Sciatic nerve (tissue), 2 donors: ENCODE data around the gene LDB3. TPM values are rescaled to one million over a fixed set of nuclear protein-coding genes. Genes with fewer than 3 reads are reported as not detected.

Experiments used
- ATAC-seq: fragments of 200-7000 bp; cut with Tn5 transposase; one replicate; pipeline ENCODE4 v1.9.1; 2020; ENCODE audit warnings: mild to moderate bottlenecking, moderate library complexity
- DNase-seq: peaks from one replicate; pipeline ENCODE4 v3.0.0-alpha.2; 2020; ENCODE audit warnings: low spot score
- intact Hi-C: fragments of 100-400 bp; cut with DNase I; formaldehyde crosslinking; loops from one replicate; pipeline ENCODE4 v1.14.2; 2022
- total RNA-seq: library from RNA; stranded (reverse); fragmentation: NEBNext Ultra II Directional; extraction: Animal tissue kit (Norgen Biotek cat#: 25700); gene quantifications from one replicate; pipeline ENCODE4 v1.2.1, GENCODE V29; 2021
- donor health status: DM: no; HTN: no; CAD: no.
- donor health status: DM: no; HTN: no; CAD: no.

Gene LDB3
- total RNA-seq, 1 donor from 2014 or later = 4.9 TPM

DNA sequence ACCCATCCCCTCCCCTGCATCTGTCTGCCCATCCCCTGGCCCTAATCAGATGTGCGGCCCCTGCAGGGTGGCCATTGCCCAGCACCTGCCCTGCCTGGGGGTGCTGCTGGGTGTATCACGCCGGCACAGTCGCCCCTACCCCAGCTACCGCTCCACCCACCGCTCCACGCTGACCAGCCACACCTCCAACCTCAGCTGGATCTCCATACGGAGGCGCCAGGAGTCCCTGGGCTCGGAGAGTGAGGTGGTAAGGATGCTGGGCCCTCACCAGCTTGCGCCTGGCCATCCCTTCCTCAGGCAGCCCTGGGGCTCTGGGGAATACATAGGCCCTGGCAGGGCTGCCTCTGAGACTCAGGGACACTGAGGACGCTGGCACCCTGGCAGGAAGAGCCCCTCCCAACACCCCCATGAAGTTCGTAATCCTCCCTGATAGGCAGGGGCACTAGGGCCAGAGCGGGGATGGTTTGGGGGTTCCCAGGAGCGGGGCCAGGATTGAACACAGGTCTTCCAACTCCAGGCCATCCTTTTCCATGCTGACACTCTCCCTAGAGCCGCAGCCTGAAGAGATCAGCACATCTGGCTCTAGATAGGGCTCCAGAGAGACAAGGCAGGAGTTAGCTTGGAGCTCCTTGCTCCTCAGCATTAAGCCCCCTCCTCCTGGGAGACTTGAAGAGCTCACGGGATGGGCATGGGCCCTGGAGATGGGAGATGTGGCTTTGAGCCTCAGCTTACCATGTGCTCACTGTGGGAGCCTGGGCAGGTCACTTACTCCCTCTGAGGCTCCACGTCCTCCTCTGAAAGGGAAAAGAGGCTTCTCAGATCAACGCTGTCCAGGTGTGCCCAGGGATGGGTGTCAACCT lies 5.9 kb upstream of the LDB3 start:
- intact Hi-C loops = no loop called here
- ATAC-seq (no peak), DNase-seq (no peak)

DNA sequence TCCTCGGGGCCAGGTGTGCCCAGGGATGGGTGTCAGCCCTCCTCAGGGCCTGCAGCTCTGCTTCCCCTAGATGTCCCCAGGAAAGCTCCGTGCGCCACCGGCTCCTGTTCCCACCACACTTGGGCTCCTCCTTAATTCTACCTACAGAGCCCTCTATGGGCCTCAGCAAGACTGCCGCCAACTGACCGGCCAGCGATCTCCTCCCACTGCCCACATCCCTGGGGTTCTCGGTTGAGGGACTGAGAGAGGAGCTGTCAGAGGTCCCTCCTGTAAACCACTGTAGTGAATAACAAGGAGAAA lies 5.3 kb upstream of the LDB3 start:
- DNase-seq (no peak), ATAC-seq (no peak)
- intact Hi-C loops = no loop called here

DNA sequence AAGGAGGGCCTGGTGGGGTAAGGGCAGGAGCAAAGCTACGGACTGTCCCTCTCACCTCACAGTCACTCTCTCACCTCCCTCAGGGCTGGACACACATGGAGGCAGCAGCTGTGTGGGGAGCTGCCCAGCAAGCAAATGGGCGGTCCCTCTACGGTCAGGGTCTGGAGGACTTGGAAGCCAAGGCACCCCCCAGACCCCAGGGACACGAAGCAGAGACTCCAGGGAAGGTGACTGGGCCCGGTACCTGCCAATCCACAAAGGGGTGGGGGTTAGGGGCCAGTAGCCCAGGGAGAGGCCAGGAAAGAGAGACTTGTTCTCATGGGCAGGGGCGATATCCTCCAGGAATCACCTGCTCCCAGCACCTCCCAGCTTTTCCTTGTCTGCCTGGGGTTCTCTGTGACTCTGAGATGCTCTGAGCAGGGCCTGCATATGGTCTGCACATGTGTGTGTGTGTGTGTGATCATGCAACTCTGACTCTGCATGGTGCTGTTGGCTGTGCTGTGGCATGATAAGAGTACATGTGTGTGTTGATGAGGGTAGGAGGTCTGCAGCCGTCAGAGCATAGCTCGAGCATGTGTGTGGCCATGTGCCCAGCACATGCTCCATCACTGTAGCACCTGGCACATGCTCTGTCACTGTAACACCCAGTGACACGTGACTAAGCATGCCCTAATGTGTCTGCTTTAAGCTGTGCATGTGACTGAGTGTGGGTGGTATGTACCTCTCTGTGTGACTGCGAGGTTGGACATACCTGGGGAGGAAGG lies 4.6 kb upstream of the LDB3 start:
- intact Hi-C loops = no loop called here
- DNase-seq = no peak
- no peak for ATAC-seq

DNA sequence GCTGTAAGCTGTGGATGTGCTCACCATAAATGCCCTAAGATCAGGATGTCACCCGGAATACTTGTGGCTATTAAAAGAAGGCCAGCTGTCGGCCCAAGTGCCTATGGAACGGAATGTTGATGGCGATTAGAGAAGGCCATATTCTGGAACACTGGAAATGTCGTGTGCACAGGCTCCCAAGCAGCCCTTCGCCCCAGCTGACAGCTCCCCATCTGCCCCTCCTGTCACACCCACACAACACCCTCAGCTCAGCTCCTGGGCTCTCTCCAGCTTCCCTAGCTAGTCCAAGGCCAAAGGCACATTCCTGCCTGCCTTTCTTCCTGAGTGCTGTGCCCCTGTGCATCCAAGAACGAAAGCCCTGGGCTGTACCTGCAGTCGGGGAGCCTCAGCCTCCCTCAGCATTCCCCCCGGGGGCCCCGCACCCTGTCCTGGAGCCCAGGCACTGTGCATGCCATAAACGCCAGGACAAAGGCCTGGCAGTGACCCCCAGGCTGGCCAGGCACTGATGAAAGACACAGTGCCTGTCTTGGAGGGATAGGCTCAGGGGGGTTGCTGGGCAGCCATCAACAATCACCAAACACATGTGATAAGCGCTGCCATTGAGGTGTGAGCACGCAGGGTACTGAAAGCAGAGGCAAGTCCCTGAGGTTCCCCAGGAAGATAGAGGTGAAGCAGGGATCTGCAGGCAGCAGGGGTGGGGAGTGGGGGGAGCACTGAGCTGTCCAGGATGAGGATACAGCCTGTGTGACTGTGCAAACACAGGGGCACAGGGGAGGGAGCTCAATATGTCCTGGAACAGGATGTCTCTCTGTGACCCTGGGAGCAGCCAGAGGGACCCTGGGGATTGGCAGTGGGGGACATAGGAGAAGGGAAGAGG lies 3.7 kb upstream of the LDB3 start:
- DNase-seq (no peak), ATAC-seq (peak; percentile 6)
- intact Hi-C loops = no loop called here

DNA sequence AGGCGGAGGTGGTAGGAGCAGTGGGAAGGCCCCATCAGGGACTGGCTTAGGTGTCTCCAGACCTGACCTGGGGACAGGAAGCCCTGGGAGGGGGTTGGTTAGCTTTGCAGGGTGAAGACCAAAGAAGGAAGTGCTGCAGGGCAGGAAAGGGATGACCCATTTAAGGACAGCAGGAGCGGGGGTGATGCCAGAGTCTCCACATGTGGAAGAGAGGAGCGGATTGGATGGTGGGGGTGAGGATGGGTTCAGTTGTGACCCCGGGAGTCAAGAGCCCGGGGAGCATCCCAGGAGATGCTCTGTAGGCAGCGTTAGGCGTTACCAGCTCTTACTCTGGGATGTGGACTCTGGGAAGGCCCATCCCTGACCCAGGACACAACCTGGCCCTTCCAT lies 3.1 kb upstream of the LDB3 start:
- ATAC-seq = no peak
- intact Hi-C loops = no loop called here
- DNase-seq = no peak

DNA sequence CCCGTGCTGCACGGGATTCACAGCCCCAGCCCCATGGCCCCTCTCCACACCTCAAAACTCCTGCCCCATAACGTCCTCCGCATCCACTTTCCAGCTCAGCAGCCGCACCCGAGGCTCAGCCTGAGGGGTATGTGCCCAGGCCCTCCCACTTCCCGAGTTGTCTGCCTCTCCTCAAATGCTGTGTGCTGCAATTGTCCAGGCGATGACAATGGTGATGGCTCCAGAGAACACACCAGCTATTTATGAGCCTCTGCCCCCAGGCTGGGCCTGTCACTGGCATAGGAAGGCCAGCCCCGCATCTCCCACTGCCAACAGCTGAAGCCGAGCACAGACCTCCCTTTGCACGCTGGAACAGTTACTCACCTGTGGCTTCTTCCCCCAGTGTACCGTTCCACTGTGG lies 2.4 kb upstream of the LDB3 start:
- DNase-seq (no peak), ATAC-seq (no peak)
- intact Hi-C loops = no loop called here

DNA sequence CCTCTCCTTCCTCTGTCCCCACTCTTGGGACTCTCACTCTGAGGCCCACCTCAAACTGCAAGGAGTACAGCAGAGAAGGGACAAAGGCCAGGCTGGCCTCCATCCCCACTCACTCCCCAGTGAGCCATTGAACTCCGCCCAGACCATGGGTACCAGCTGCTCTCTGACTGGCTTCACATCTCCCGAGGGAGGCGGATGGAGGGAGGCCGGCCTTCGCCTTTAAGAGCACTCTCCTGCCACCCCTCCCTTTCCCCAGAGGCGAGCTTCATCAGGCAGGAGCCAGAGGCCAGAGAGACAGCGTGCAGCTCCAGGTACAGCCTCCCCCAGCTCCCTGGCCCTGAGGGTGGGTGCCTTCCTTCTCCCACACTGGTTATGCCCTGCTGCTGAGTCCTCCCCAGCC lies 1.8 kb upstream of the LDB3 start:
- no peak for DNase-seq
- ATAC-seq = no peak
- intact Hi-C loops = no loop called here

DNA sequence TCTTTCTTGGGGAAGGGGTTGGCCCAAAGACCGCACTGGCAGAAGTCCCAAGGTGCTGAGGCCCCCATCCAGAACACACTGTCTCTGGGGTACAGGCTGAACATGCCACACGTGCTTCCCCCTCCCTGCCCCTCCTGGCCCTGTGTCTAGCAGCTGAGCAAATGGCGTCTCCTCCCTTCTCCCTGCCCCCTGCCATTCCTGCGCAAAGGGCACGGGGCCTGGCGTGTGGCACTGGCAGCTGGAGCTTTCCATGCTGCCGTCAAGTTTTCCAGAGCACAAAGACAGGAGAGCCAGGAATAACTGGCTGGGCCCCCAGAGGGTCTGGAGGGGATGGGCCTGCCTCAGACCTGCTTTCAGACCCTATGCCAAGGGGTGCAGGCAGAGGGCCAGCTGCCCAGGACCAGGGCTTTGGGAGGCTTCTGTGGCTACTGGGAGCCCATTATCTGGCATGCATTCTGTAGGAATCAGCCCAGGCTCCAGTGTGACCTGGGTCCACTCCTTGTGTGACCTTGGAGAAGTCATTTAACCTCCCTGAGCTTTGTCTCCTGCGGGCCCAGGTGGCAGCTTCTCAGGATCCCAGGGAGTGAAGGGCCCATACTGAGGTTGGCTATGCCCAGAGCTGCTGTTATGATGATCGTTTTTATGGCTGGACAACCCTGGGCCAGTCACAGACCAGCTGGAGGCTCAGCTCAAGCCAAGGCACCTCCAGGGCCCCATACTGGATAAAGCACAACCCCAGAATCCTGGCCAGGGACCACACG lies 710 bp upstream of the LDB3 start:
- intact Hi-C loops = no loop called here
- DNase-seq (no peak), ATAC-seq (no peak)

DNA sequence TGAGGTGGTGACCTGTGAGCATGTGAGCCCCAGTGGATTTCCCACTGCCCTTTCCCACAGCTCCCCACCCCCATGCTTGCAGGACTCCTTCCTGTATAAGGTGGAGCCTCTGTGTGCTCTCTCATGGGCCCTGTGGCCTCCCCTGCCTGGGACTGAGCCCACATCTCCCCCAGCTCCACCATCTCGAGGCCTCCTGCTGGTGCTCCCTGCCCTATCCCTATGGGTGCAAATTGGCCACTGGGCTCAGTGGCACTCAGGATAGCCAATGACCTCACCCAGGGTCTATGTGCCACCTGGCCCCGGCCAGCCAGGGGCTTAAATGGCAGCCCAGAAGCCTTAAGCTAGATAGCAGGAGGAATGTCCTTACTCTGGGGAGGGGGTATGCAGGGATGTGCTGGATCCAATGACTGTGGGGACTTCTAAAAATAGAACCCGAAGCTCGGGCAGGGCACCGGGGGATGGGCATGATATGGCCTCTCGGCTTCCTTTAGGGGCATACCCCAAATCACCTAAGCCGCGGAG lies 2.0 kb downstream of the LDB3 start:
- DNase-seq (no peak), ATAC-seq (no peak)
- intact Hi-C loops = no loop called here

DNA sequence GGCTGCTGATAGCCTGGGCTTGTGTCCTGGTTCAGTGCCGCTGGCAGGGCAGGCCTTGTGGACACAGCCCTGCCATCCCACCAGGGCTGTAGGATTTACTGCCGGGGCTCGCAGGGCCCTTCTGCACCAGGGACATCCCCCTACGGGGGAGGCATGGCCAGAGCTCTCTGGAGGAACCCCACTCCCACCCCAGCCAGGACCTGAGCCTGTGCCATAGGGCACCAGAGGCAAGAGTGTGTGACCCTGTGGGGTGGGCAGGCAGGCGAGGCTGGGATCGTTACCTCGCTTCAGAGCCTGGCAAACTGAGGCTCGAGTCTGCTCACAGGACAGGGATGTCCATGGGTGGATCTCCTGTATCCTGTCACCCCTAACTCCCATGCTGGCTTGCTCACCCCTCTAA lies 2.6 kb downstream of the LDB3 start:
- DNase-seq (no peak), ATAC-seq (no peak)
- intact Hi-C loops = no loop called here

DNA sequence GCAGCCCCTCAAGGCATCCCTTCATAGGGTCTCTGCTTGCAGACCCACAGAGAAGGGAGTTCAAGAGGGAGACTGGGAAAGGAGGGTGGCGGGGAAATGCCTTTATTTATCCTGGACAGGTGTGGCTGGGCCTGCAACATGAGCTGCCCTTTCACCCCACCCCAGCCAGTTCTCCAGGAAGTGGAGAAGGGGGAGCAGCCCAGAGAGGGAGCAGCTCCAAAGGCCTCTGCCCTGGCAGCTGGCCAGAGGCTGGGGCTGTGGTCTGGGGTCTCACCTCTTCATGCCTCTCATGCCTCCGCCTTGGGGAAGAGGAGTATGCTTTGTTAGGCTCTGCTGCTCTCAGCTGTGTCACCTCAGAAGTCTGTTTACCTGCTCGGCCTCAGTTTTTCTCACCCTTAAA lies 3.1 kb downstream of the LDB3 start:
- intact Hi-C loops = no loop called here
- DNase-seq (no peak), ATAC-seq (no peak)

DNA sequence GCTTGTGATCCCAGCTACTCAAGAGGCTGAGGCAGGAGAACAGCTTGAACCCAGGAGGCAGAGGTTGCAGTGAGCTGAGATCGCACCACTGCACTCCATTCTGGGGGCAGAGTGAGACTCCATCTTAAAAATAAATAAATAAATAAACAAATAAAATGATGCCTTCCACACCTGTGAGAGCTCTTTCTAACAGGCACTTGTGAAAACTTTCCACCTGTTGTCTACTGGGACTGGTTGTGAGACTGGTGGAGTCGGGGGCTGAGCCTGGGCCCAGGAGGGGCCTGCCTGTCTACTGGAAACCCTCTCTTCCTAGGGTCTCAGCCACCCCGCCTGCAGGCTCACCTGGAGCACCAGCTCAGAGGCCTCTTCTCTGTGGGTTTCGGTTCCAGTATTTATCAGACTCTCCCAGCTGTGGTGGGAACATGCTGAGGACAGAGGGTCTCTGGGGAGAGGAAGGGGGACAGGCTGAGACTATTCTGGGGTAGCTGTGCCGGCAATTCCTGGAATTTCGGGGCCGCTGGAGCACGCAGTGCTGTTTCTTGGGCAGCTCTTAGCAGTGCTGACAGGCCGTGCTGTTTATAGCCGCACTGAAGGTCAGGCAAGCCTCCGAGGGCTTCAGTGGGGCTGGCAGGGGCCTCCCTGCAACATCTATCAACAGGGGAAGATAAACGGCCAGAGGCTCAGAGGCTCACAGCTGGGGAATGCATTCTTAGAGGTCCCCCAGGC lies 3.8 kb downstream of the LDB3 start:
- intact Hi-C loops = no loop called here
- no peak for DNase-seq

DNA sequence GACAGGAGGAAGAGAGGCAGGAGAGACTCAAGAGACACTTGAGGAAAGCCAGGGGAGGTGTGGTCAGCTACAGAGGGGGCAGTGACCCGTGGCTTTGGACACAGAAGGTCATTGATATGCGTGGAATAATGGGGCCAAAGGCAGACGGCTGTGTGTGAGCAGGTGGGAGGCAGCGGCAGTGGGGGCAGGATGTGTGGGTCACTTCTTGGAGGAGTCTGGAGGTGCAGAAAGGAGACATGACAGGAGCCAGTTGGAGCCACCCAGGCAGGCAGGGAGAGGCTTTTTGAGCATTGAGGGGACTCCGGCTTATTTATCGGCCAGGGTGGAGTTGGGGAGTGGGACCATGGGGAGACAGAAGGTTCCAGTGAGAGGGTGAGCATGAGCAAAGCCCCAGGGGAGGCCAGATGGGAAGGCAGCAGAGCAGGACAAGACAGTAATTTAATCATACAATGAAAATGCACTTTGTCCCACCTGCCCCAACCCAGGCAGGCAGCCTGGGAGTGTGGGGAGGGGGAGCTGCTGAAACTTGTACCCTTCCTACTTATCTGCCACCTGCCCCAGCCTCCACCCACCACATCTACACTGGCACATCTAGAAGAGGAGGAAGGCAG lies 5.0 kb downstream of the LDB3 start:
- intact Hi-C loops = no loop called here
- DNase-seq = no peak
- ATAC-seq = no peak

More for the DNA sequence above, 3.8 kb downstream of the LDB3 start:
- ATAC-seq = peak; percentile 81

DNA sequence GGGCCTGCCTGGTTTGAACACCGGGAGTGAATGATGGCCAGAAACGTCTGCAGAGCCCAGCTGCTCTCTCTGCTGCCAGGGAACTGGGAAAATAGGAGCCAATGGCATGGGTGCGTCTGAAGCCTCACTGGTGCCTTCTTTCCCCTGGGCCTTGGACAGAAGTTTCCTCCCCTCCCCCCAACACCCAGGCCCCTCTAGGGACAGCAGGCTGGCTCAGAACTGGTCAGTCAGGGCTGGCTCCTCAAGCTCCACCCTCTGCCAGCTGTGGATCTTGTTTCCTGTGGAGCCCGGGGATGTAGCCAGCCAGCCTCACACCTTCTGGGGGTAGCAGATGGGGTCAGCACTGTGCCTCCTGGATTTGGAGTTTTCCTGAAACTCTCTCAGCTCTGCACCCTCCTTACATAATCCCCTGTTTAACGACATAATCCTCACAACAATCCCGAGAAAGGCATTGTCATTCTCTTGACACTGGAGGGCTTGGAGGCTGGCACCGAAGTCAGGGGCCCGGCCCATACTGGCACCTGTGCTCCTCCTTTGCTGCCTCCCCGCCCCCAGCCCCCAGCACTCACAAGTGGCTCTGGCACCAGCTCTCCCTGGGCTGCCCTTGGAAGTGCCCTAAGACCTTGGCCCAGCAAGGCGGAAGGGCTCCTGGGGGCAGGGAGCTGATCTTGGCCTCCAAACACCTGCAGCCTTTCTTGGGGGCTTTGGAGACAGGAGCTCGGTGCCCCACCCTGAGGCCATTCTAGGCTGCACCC lies 5.7 kb downstream of the LDB3 start:
- DNase-seq (no peak), ATAC-seq (no peak)
- intact Hi-C loops = no loop called here

DNA sequence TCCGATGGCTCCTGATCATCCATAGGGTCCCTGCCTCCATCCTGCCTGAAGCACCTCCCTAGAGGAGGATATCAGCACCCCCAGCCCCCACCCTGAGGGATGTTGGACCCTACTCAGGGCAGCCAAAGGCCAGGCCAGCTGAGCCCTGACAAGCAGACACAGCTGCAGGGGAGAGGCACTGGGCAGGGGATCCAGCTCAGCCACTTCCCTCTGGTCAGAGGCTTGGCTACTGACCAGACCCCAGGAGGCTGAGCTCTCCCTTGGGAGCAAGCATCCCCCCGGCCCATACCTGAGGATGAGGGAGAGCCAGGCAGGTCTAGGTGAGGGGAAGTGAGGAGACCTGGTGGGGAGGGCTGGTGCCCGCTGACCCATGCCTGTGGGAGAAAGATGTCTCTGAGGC lies 6.6 kb downstream of the LDB3 start:
- no peak for ATAC-seq
- no peak for DNase-seq
- intact Hi-C loops = no loop called here

DNA sequence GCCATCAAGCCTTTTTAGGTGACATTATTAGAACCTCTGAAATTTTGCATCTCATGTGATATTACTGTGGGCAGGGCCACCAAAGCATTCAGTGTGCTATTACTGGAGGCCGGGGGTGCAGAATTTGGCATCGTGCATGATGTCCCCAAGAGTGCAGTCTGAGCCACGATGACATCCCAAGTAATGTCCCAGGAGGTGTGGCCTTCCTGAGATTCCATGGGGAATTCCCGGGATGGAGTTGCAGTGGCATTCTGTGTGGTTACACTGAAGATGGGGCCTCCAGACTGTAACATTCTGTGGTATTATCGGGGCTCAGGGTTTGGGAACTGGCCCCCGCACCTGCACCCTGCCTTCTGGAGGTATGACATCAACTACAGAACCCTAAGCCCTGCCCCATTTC lies 9.1 kb downstream of the LDB3 start:
- intact Hi-C loops = no loop called here
- ATAC-seq (no peak), DNase-seq (no peak)
